DND-41 (cell line): ENCODE measurements around the gene DLG2.

Source experiments
- CTCF ChIP-seq: IDR thresholded peaks from 2 replicates; pipeline ENCODE4 v1.5.1; 2012; ENCODE audit warnings: borderline replicate concordance, low read length, moderate library complexity, mild to moderate bottlenecking; ENCODE audit not compliant: poor library complexity, severe bottlenecking; ENCODE audit errors: extremely low read depth
- EZH2 ChIP-seq: IDR thresholded peaks from 3 replicates; pipeline ENCODE4 v1.6.1; 2012; ENCODE audit warnings: borderline replicate concordance, low read depth, mild to moderate bottlenecking, moderate library complexity, low read length, inconsistent platforms; ENCODE audit not compliant: severe bottlenecking

GRCh38 chr11:84634309-84634708 is 992.8 kb downstream of the DLG2 start:
- TF ChIP-seq CTCF, result no peak
- no peak for TF ChIP-seq EZH2
